COLO829 (cell line): ENCODE results near the gene CSNK1G2.

Experiments
- DNase-seq: peaks from one replicate; pipeline ENCODE4 v3.0.0; 2012; ENCODE audit warnings: low spot score

CSNK1G2 gene

DNA sequence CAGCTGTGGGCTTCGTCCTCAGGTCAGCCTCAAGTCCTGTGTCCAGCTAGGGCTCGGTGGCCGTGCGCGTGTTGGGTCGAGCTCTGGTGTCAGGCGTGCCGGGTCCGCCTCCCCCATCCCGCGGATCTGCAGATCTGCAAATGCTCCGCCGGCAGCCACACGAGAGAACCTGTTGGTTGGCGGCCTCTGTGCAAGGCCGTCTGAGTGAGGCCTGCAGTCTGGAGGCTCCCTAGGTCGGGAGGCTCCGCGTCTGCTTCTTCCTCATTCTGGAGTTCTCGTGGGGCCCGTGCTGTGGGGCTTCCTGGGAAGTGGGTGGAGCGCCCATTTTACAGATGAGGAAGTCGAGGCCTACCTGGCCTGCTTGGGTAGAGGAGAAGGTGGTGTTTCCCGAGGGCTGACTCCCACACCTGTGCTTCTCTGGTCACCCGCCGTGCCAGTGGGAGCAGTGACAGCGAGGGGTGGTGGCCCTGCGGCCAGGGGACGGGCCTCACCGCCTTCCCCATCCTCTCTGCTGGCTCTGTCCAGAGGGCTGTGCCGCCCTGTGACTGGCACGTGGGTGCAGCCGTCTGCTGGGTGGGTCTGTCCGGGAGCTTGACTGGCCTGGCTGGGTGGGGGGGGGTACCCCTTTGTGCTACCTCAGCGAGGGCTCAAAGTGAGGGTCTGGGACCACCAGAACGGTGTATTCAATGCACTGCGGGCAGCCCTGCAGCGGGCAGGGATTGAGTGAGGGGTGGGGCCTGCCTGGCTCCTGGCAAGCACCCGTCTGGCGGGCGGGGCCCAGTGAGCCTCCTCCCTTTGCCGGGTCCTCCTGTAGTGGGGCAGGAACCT lies 3.3 kb downstream of the CSNK1G2 start:
- DNase-seq: no peak

DNA sequence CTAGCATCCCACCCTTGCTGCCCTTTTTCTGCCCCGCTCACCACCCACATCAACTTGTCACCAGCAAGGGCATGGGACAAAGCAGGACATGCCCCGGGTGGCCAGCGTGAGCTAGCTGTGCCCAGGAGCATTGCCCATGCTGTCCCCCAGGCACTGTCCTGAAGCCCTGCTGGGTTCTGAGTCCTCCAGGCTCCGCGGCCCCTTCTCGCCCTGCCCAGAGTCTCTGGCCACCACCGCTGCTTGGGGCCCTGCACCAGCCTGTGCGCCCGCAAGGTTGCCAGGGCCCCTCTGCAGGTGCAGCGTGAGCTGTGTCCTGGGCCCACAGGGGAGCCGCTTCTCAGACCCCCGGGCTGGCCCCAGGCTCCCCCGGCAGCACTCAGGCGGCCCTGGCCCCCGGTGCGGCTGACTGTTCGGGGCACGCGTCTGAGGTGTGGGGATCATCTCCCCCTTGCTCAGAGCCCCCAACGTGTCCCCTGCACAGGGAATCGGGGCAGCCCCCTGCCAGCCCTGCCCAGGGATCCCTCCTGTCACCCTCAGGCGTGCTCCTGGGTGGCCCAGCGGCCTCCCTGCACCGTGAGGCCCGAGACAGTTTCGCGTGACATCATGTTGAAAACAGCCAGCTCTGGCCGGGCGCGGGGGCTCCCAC lies 4.1 kb downstream of the CSNK1G2 start:
- no peak for DNase-seq

DNA sequence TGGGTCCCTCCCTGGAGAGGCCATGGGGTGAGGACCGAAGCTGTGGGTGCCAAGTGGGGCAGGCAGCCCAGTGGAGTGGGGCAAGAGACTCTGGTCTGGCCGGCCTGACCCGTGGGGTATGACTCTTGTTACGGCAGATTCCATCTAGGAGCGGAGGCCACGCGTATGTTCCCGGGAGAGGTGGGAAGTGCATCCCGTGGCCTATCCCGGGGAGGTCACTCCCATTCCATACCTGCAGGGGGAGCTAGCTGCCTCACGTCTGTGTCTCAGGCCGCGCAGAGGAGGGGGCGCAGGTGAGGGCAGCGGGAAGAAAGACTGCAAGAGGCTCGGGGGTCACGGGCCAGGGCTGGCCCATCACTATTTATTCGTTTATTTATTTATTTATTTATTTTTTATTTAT lies 4.9 kb downstream of the CSNK1G2 start:
- DNase-seq: peak; percentile 48

- DNase-seq: no peak
Observed at GRCh38 chr19:1947651-1948209, 6.8 kb downstream of the CSNK1G2 start.

DNA sequence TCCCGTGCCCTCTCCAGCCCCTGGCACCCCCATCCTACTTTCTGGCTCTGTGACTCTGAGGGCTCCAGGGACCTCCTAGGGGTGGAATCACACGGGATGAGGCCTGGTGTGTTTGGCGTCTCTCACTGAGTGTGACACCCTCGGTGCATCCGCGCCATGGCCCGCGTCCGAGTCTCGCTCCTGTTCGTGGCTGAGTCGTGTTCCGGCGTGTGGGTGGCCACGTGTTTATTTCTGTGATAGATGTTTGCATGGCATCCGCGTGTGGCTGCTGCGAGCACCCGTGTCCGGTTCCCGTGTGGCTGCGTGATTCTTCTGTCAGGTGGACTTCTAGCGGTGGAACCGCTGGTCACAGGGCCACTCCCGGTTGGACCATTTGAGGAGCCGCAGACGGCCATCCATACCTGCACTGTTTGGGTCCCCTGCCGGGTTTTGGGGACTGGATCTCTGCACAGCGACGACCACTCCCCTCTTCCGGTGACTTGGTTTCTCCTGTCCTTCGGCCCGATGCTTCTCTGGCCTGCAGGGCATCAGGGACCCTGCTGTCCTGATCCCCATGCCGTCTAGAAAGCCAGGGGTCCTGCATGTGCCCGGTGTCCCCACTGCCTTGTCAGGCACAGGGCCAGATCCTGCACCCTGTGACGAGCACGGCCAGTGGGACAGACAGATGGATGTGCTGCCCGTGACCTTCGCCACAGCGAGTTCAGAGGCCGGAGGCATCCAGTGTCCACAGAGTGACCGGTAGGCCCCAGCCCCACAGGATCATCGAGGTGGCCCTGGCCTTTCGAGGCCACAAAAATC lies 8.5 kb downstream of the CSNK1G2 start:
- DNase-seq: no peak

- no peak for DNase-seq
Observed at GRCh38 chr19:1950640-1951039, 9.7 kb downstream of the CSNK1G2 start.

GRCh38 chr19:1952635-1953034 lies 11.7 kb downstream of the CSNK1G2 start:
- DNase-seq: no peak

- DNase-seq: no peak
Observed at GRCh38 chr19:1953037-1953436, 12.1 kb downstream of the CSNK1G2 start.

GRCh38 chr19:1953441-1954094 lies 12.6 kb downstream of the CSNK1G2 start:
- DNase-seq: no peak

- no peak for DNase-seq
Observed at GRCh38 chr19:1954532-1954933, 13.6 kb downstream of the CSNK1G2 start.

GRCh38 chr19:1955171-1956121 lies 14.5 kb downstream of the CSNK1G2 start:
- DNase-seq: no peak

DNA sequence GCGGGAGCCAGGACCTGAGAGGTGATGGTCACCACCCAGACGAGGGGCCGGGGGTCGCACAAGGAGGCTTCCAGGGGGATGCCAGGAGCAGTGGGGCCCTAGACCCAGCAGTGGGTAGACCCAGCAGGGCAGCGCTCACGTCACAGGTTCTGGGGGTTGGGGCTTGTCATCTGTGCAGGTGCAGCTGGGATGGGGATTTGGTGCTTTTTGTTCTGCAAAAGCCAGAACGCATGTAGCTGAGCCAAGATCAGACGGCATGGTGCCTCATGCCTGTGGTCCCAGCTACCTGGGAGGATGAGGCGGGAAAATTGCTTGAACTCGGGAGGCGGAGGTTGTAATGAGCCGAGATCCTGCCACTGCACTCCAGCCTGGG lies 15.1 kb downstream of the CSNK1G2 start:
- no peak for DNase-seq

- no peak for DNase-seq
Observed at GRCh38 chr19:1956868-1957492, 16.0 kb downstream of the CSNK1G2 start.

GRCh38 chr19:1957562-1958248 lies 16.7 kb downstream of the CSNK1G2 start:
- no peak for DNase-seq

DNA sequence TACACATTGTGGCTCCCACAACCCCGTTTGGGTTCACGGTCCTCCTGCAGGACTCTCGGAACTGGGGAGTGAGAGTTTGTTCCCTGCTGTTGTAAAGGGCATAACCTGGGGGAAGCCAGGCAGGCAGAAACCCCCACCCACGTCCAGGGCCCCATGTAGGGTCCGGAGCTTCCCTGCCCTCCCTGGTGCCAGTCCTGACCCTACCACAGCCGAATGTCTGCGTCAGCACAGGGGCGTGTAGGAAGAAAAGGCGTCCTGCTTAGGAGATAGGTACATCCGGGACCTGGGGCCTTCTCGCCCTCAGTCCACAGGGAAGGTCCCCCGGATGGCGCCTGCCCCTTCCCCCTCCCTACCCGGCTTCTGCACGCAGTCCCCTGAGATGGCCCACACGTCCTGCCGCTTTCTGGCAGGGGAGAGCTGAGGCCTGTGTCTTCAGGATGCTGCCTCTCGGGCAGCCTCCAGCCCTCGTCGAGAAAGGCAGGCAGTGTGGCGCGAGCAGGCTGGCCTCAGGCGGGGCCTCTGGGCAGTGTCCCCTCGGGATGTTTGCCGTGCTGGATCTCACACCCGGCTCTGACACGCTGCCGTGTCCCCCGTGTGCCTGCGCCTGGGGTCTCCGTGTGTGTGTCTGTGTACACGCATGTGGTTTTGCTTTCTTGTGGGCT lies 19.1 kb downstream of the CSNK1G2 start:
- no peak for DNase-seq

- no peak for DNase-seq
Observed at GRCh38 chr19:1961000-1961883, 20.3 kb downstream of the CSNK1G2 start.

GRCh38 chr19:1962674-1963073 lies 21.7 kb downstream of the CSNK1G2 start:
- no peak for DNase-seq

- DNase-seq: no peak
Observed at GRCh38 chr19:1967087-1967608, 26.2 kb downstream of the CSNK1G2 start.
